Right atrium auricular region (tissue), 2 donors: ENCODE data around the gene METTL24. TPM values are rescaled to one million over a fixed set of nuclear protein-coding genes. Genes with fewer than 3 reads are reported as not detected.
A peak's percentile ranks its signal among the peaks of the same experiment; 100 is the strongest.
"Not testable (repeated sequence)": the region's sequence is repeated elsewhere in the genome, so short reads cannot be mapped to it uniquely, and the experiment has no call there.

ENCODE experiments used
- DNase-seq: peaks from one replicate; pipeline ENCODE4 v3.0.0-alpha.2; 2019; ENCODE audit warnings: low spot score
- H3K27ac ChIP-seq, 2 donors: fragments of 200-600 bp; sonication (generic); 1 replicate in 1 of 2; 2 replicates in 1 of 2; pipeline ENCODE4 v1.5.1; 2016 to 2019
- H3K27me3 ChIP-seq, 2 donors: fragments of 200-600 bp; sonication (generic); one replicate each; pipeline versions ENCODE4 v1.5.1 to v1.6.0; 2017 to 2019
- H3K36me3 ChIP-seq: fragments of 200-600 bp; sonication (generic); one replicate; pipeline ENCODE4 v1.5.1; 2016
- H3K4me1 ChIP-seq, 2 donors: fragments of 200-600 bp; sonication (generic); one replicate each; pipeline versions ENCODE4 v1.5.1 to v1.6.0; 2017 to 2019
- H3K4me3 ChIP-seq, 2 donors: fragments of 200-600 bp; sonication (generic); 1 replicate in 1 of 2; 2 replicates in 1 of 2; pipeline ENCODE4 v1.5.1; 2017 to 2019; ENCODE audit warnings: mild to moderate bottlenecking in 1 of 2, moderate library complexity in 1 of 2
- H3K9me3 ChIP-seq, 2 donors: fragments of 200-600 bp; sonication (generic); one replicate each; pipeline ENCODE4 v1.5.1; 2019
- total RNA-seq, 2 donors: library from RNA; depleted of rRNA; stranded (reverse); fragments of >200 nt; gene quantifications; one replicate each; pipeline ENCODE4 v1.1.0, GENCODE V29; 2016
- TF ChIP-seq, protein P1 (sequence below), 2 donors: fragments of 200-600 bp; sonication (generic); IDR thresholded peaks; one replicate each; pipeline ENCODE4 v1.5.1; 2019; ENCODE audit warnings: antibody characterized with exemption in 2 of 2

The METTL24 gene
- total RNA-seq, 2 donors from 2014 or later: 1.2 to 1.5 TPM

DNA sequence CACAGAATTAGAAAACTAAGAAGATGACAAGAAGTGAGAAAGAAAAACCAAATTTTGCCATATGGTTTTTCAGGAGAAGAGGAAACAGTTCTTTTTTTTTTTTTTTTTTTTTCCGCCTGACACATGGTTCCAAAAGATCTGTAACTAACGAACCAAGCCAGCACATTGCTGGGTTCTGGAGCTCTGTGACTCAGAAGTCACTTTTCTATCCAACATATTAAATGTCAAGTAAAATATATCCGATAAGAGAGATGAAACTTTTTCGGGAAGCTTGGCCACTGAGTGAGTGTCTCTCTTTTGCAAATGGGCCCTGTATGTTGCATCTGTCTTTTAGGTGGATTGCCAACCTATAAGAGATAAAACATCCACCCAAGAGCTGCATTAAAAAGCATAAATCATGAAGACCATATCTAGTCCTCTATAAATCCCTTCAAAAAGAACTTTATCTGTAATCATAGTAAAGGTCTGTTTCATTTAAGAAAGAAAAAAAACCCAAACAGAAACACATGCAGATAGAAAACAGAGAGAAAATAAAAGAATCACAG is 4.6 kb downstream of the METTL24 start:
- peaks cover 0 to 3% of the 10 kb centered on the region in 2 donors for H3K4me1 ChIP-seq

GRCh38 chr6:110352563-110353262 is 5.4 kb downstream of the METTL24 start:
- no peak for DNase-seq
- TF ChIP-seq, protein P1, sequence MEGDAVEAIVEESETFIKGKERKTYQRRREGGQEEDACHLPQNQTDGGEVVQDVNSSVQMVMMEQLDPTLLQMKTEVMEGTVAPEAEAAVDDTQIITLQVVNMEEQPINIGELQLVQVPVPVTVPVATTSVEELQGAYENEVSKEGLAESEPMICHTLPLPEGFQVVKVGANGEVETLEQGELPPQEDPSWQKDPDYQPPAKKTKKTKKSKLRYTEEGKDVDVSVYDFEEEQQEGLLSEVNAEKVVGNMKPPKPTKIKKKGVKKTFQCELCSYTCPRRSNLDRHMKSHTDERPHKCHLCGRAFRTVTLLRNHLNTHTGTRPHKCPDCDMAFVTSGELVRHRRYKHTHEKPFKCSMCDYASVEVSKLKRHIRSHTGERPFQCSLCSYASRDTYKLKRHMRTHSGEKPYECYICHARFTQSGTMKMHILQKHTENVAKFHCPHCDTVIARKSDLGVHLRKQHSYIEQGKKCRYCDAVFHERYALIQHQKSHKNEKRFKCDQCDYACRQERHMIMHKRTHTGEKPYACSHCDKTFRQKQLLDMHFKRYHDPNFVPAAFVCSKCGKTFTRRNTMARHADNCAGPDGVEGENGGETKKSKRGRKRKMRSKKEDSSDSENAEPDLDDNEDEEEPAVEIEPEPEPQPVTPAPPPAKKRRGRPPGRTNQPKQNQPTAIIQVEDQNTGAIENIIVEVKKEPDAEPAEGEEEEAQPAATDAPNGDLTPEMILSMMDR (IDR thresholded peaks at IDR 0.05): no peak
- no peak overlapping the region for H3K4me3 ChIP-seq
- no peaks in the 10 kb centered on the region for H3K9me3 ChIP-seq
- no peaks in the 10 kb centered on the region for H3K36me3 ChIP-seq
- H3K4me1 ChIP-seq: no peaks in the 10 kb centered on the region
- H3K27ac ChIP-seq: peak overlapping the region in 1 of 2 donors; percentile 45
- H3K27me3 ChIP-seq: no peaks in the 10 kb centered on the region

More for the DNA sequence above, 4.6 kb downstream of the METTL24 start:
- DNase-seq: no peak
- TF ChIP-seq, protein P1 (IDR thresholded peaks at IDR 0.05): no peak
- Histone ChIP-seq H3K27ac (peak overlapping the region in 1 of 2 donors; percentile 45), H3K9me3 (no peaks in the 10 kb centered on the region), H3K36me3 (no peaks in the 10 kb centered on the region), H3K4me3 (no peak overlapping the region), H3K27me3 (no peaks in the 10 kb centered on the region)

DNA sequence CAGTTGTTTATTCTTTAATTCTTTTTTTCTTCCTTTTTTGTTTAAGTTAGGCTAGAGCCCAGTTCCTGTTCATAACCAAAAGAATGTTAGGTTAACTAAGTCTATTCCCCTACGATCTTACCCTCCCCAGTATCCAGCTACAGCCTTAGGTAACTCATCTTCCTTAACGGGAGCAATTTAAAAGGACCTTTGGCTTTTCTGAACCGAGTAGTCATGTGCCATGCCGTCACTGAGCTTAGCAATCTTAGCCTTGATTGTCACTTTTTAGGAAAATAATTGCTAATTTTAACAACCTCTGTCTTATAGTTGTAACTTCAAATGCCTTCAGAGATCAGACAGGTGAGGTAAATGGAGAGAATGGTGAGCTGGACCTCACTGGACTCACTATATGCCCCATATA is 6.2 kb downstream of the METTL24 start:
- no peaks in the 10 kb centered on the region for H3K36me3 ChIP-seq
- H3K27ac ChIP-seq: no peak overlapping the region

GRCh38 chr6:110351546-110351945 is 6.6 kb downstream of the METTL24 start:
- H3K27me3 ChIP-seq: no peaks in the 10 kb centered on the region
- TF ChIP-seq, protein P1 (IDR thresholded peaks at IDR 0.05): no peak
- no peaks in the 10 kb centered on the region for H3K9me3 ChIP-seq
- H3K36me3 ChIP-seq: no peaks in the 10 kb centered on the region
- H3K4me1 ChIP-seq: no peaks in the 10 kb centered on the region
- no peak overlapping the region for H3K4me3 ChIP-seq
- no peak for DNase-seq
- no peak overlapping the region for H3K27ac ChIP-seq

More for the DNA sequence above, 6.2 kb downstream of the METTL24 start:
- no peaks in the 10 kb centered on the region for H3K4me1 ChIP-seq
- no peak for DNase-seq
- no peaks in the 10 kb centered on the region for H3K27me3 ChIP-seq
- TF ChIP-seq, protein P1 (IDR thresholded peaks at IDR 0.05): no peak
- H3K9me3 ChIP-seq: no peaks in the 10 kb centered on the region
- no peak overlapping the region for H3K4me3 ChIP-seq

DNA sequence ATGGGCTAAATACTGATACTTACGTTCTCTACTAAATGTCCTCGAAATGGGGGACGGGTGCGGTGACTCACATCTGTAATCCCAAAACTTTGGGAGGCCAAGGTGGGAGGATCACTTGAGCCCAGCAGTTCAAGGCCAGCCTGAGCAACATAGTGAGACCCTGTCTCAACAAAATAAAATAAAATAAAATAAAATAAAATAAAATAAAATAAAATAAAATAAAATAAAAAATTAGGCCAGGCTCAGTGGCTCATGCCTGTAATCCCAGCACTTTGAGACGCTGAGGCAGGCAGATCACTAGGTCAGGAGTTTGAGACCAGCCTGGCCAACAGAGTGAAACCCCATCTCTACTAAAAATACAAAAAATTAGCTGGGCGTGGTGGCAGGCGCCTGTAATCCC is 7.6 kb downstream of the METTL24 start:
- not testable (repeated sequence) for H3K4me1 ChIP-seq, DNase-seq, H3K27me3 ChIP-seq, H3K27ac ChIP-seq, H3K9me3 ChIP-seq, H3K36me3 ChIP-seq, H3K4me3 ChIP-seq

DNA sequence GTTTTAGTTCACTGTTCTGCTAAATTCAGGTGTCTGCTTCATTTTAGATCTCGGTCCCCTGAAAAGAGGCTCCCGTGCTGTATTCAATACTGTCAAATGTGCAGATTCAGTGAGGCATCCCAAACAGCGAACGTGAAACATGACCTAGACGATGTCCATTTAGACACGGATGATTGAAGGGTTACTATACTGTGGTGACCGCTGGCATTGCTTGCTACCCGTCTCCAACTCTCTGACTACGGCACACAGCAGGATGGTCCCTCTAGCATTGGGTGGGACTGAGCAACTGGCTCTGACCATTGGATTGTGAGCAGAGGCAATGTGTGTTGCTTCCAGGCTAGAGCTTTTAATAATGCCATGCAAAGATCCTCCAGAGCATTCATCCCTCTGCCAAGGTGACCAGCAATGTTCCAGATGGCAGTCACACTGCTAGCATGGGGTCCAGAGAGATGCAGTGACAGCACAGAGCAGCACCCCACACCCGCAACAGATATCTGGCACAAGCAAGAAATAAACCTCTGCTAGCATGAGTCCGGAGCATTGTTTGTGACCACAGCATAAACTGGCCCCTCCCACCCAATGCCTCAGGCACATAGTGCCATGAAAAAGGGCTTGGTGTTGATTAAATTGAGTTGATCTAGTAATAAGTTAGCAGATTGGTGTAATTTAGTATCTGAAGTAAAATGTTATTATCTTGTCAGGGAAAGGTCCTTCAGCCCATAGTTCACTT is 9.0 kb downstream of the METTL24 start:
- no peak for DNase-seq
- no peak overlapping the region for H3K4me3 ChIP-seq
- H3K9me3 ChIP-seq: no peaks in the 10 kb centered on the region
- H3K36me3 ChIP-seq: no peaks in the 10 kb centered on the region
- H3K27me3 ChIP-seq: no peaks in the 10 kb centered on the region
- no peaks in the 10 kb centered on the region for H3K4me1 ChIP-seq
- no peak overlapping the region for H3K27ac ChIP-seq
- TF ChIP-seq, protein P1 (IDR thresholded peaks at IDR 0.05): no peak
